ENCODE results near the gene CBARP.
"Not testable (repeated sequence)": the region's sequence is repeated elsewhere in the genome, so short reads cannot be mapped to it uniquely, and the experiment has no call there.

CBARP gene

DNA sequence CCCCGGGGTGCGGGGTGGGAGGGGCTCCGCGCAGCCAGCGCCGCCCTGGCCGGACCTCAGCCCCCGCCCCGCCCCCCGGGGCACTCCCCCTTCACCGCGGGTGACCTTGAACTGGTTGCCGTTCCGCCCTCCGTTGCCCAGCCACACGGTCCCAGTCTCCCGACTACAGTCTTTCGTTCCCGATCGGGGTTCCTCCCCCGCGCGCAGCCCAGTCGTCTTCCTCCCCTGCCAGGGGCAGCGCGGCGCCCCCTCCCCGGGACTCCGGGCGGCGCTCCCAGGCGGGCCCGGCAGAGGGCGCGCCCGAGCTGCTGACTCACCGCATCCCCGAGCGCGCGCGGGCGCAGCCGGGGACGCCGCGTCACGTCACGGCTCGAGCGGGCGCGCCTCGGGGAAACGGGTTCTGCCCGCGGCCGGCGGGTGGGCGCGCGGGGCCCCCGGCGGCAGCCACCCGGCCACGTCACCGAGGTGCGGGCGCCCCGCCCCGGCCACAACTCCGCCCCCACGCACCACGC lies 11.0 kb upstream of the CBARP start:
- H3K4me3 ChIP-seq, result peak overlapping the region; percentile 92 to 100 (median 99)
- peak overlapping the region; percentile 26 to 96 (median 86); a peak in 21 of 22 replicates for H3K4me2 ChIP-seq
- peaks cover 42 to 51% (median 47%) of the 10 kb centered on the region in 10 experiments for H3K4me1 ChIP-seq
- peak overlapping the region; percentile 92 to 97 (median 95) for H3K27ac ChIP-seq
- TF ChIP-seq Cebpa-rat (IDR thresholded peaks at IDR 0.05), result no peak
- H3K36me3 ChIP-seq, result peaks cover 25 to 37% (median 30%) of the 10 kb centered on the region in 11 experiments
- H3K9ac ChIP-seq, result peak overlapping the region; percentile 92 to 99 (median 98)
- peaks cover 0 to 5% (median 0%) of the 10 kb centered on the region in 11 experiments; a peak in 6 of 22 replicates for H3K9me3 ChIP-seq (replicated peaks in 1 of 11)
- no peaks in the 10 kb centered on the region for H3K27me3 ChIP-seq
- H4K20me1 ChIP-seq, result peaks cover 30 to 67% (median 55%) of the 10 kb centered on the region in 11 experiments

DNA sequence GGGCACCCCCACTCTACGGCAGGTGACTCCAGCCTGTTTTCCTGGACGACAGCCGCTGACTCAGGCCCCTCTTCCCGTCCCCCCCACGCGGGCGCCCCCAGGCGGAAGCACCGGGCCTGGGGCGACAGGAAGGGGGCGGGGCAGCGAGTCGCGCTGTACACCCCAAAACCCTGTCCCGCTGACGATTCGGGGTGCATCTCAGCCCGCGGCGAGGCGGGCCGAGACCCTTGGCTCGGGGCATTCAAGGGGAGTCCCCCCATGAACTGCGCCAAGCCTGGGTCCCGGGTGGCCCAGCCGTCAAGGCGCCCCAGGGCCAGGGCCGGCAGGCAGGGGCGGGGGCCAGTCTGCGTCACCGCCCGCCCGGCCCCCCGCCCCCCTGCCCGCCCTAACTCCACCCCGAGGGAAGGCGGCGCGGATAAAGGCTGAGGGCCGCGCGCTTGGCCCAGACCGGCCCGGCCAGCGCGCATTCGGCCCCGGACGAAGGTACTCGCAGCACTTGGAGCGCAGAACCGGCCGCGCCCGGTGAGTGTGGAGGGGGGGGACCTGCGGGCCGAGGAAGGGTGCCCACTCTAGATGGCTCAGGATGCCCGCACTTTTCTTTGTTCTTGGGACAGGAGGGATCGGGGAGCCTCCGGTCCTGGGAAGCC lies 10.5 kb upstream of the CBARP start, which contains the start of gene MIDN:
Gene MIDN (plus strand): TSS at position 445 of the 647 bp plus-strand sequence. CDS start 1,714 bp downstream, outside the sequence.
- H3K4me1 ChIP-seq, result peaks cover 42 to 51% (median 47%) of the 10 kb centered on the region in 10 experiments

DNA sequence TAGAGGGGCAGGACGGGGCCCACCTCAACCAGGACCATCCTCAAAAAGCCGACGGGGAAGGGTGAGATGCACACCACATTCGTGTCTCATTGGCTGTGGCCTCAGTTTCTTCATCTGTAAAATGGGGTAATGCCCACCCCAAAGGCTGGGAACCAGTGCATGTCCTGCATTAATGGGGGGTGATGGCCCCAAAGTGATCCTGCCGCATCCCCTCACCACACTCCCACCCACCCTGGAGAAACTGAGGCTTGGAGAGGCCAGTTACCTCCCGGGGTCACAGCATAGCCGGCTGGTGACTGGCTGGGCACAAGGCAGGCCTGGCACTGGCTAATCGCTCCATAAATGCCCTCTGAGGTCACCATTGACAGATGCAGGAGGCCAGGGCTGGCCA lies 9.9 kb upstream of the CBARP start:
- peak overlapping the region; percentile 92 to 99 (median 98) for H3K9ac ChIP-seq

More for the DNA sequence above, 10.5 kb upstream of the CBARP start, which contains the start of gene MIDN:
- H3K4me2 ChIP-seq, result peak within 1 kb of the TSS; percentile 78 to 96 (median 87)
- peak within 1 kb of the TSS; percentile 92 to 99 (median 98) for H3K9ac ChIP-seq
- peaks cover 33 to 67% (median 54%) of the 10 kb centered on the region in 11 experiments for H4K20me1 ChIP-seq
- peaks cover 20 to 37% (median 28%) of the 10 kb centered on the region in 11 experiments; a peak in 21 of 22 replicates for H3K36me3 ChIP-seq
- H3K9me3 ChIP-seq (replicated peaks in 1 of 11), result peaks cover 0 to 5% (median 0%) of the 10 kb centered on the region in 11 experiments; a peak in 6 of 22 replicates
- H3K27ac ChIP-seq, result peak within 1 kb of the TSS; percentile 92 to 97 (median 95)
- H3K4me3 ChIP-seq, result peak within 1 kb of the TSS; percentile 92 to 100 (median 99)
- no peaks in the 10 kb centered on the region for H3K27me3 ChIP-seq
- no peak for TF ChIP-seq Cebpa-rat (IDR thresholded peaks at IDR 0.05)

DNA sequence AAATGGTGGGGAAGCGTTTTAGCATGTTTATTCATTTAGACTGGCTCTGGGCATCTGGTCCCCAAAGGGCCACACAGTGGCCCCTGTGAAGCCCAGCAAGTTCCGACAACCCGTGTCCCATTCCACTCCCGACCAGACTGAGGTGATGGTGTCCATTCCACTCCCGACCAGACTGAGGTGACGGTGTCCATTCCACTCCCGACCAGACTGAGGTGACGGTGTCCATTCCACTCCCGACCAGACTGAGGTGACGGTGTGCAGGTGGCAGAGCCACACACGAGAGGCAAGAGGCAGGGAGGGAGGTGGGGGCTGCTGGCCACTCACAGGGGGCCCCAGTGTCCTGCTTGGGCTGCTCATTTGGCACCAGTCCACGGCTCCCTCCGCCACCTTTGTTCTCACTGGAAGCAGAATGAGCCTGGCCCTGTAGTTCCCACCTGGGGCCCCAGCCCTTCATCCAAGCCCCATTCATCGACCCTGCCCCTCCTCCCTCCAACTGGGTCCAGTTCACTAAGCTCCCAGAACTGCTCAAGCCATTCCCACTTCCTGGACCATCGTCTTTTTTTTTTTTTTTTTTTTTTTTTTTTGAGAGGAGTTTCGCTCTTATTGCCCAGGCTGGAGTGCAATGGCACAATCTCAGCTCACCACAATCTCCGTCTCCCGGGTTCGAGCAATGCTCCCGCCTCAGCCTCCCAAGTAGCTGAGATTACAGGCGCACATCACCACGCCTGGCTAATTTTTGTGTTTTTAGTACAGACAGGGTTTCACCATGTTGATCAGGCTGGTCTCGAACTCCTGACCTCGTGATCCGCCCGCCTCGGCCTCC lies 8.7 kb upstream of the CBARP start:
- H3K9me3 ChIP-seq (replicated peaks in 1 of 11); H3K4me3 ChIP-seq; H3K27me3 ChIP-seq: not testable (repeated sequence)
- peaks cover 55 to 62% (median 59%) of the 10 kb centered on the region in 10 experiments for H3K4me1 ChIP-seq
- H3K9ac ChIP-seq, result peak overlapping the region in 10 of 11 experiments; percentile 30 to 64 (median 54); a peak in 14 of 22 replicates
- H3K36me3 ChIP-seq, result peaks cover 11 to 35% (median 24%) of the 10 kb centered on the region in 11 experiments; a peak in 21 of 22 replicates
- H3K4me2 ChIP-seq, result peak overlapping the region; percentile 79 to 100 (median 99)
- peaks cover 33 to 66% (median 57%) of the 10 kb centered on the region in 11 experiments for H4K20me1 ChIP-seq
- H3K27ac ChIP-seq, result peak overlapping the region in 9 of 11 experiments; percentile 27 to 56 (median 40); a peak in 12 of 22 replicates

More for the DNA sequence above, 9.9 kb upstream of the CBARP start:
- peaks cover 20 to 40% (median 29%) of the 10 kb centered on the region in 11 experiments; a peak in 21 of 22 replicates for H3K36me3 ChIP-seq
- H3K4me2 ChIP-seq, result peak overlapping the region; percentile 78 to 96 (median 87)
- H3K9me3 ChIP-seq (replicated peaks in 1 of 11), result peaks cover 0 to 5% (median 0%) of the 10 kb centered on the region in 11 experiments; a peak in 6 of 22 replicates
- peaks cover 47 to 56% (median 52%) of the 10 kb centered on the region in 10 experiments for H3K4me1 ChIP-seq
- no peaks in the 10 kb centered on the region for H3K27me3 ChIP-seq
- peak overlapping the region; percentile 92 to 100 (median 99) for H3K4me3 ChIP-seq
- peaks cover 37 to 70% (median 58%) of the 10 kb centered on the region in 11 experiments for H4K20me1 ChIP-seq
- TF ChIP-seq Cebpa-rat (IDR thresholded peaks at IDR 0.05), result no peak
- peak overlapping the region; percentile 92 to 97 (median 95) for H3K27ac ChIP-seq

DNA sequence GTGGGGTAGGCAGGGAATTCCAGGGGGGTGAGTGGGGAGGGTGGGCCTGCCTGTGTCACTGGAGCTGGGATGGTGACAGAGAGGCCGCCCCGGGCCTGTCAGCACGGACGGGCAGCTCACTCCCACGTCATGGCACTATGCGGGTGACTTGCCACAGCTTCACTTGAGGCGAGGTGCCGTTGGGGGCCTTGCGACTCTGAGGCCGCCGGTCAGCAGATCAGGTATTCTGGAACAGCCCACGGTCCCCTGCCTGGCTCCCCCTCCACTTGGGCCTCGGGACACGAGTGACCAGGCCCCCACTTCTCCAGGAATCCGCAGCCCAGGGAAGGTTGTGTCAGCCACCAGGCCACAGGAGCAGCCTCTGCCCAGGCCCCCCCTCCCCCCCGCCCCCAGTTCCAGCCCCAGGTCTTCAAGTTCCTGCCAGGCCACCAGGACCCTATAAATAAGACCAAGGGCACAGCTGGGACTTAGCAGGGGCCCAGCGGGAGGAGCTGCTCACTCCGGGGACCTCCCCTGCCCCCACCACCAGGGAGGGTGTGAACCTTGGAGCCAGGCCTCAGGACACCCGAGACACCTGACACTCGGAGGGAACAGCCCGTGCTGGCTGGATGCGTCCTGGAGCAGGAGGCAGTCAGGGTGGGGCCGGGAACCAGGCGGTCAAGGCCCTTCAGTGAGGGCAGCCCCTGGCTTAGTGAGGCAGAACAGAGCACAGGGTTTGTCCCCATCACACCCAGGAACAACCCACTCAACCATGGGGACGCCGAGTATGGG lies 7.9 kb upstream of the CBARP start:
- peaks cover 0 to 5% (median 0%) of the 10 kb centered on the region in 11 experiments; a peak in 6 of 22 replicates for H3K9me3 ChIP-seq (replicated peaks in 1 of 11)
- peaks cover 63 to 69% (median 67%) of the 10 kb centered on the region in 10 experiments for H3K4me1 ChIP-seq
- peaks cover 9 to 27% (median 16%) of the 10 kb centered on the region in 11 experiments; a peak in 21 of 22 replicates for H3K36me3 ChIP-seq
- peak overlapping the region; percentile 43 to 95 (median 90); a peak in 17 of 22 replicates for H3K9ac ChIP-seq
- peak overlapping the region in 10 of 11 experiments; percentile 40 to 72 (median 52); a peak in 15 of 22 replicates for H3K27ac ChIP-seq
- peaks cover 25 to 58% (median 49%) of the 10 kb centered on the region in 11 experiments for H4K20me1 ChIP-seq
- peak overlapping the region in 7 of 10 experiments; percentile 44 to 96 (median 79); a peak in 5 of 20 replicates for H3K4me3 ChIP-seq
- no peak for TF ChIP-seq Cebpa-rat (IDR thresholded peaks at IDR 0.05)
- H3K27me3 ChIP-seq, result no peaks in the 10 kb centered on the region
- peak overlapping the region; percentile 94 to 100 (median 100) for H3K4me2 ChIP-seq

DNA sequence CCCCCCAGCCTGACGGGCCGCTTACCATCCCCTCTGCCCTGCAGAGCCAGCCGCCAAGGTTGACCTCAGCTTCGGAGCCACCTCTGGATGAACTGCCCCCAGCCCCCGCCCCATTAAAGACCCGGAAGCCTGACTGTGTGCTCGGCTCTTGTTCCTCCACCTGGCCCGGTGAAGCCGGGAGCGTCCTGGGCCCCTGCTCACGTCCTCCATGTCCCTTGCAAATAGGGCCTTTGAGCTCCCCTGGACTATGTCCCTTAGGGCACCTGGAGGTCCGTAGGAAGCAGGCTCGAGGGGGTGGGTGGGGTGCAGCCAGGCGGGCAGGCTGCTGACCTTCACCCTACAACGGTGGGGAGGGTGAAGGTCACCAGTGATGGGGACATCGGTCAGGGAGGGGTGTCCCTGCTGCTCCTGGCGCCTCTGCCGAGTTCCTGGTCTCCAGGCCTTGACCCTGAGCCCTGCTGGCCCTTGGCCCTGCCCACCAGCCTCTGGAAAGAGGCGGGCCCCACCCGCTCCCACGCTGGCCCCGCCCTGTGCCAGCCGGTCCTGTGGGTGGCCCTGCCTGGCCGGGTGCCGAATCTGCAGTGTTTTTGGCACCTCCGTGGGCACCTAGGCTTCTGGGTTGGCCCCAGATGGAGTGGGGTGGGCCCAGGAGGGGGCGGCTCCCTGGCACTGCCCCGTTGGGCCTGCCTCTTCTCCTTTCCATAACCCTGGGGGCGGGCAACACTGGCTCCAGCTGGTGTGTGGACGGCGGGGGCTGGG lies 7.1 kb upstream of the CBARP start:
- H3K27ac ChIP-seq, result peak overlapping the region; percentile 40 to 72 (median 58); a peak in 18 of 22 replicates
- H3K4me2 ChIP-seq, result peak overlapping the region; percentile 94 to 100 (median 100)
- H3K9ac ChIP-seq, result peak overlapping the region; percentile 43 to 95 (median 90)
- TF ChIP-seq Cebpa-rat (IDR thresholded peaks at IDR 0.05), result no peak
- H3K9me3 ChIP-seq (replicated peaks in 1 of 11), result no peaks in the 10 kb centered on the region; a peak in 3 of 22 replicates
- peaks cover 67 to 74% (median 70%) of the 10 kb centered on the region in 10 experiments for H3K4me1 ChIP-seq
- peaks cover 17 to 50% (median 41%) of the 10 kb centered on the region in 11 experiments for H4K20me1 ChIP-seq
- peaks cover 0 to 3% (median 2%) of the 10 kb centered on the region in 11 experiments; a peak in 12 of 22 replicates for H3K27me3 ChIP-seq
- H3K4me3 ChIP-seq, result peak overlapping the region; percentile 44 to 96 (median 56)
- H3K36me3 ChIP-seq, result peaks cover under 1 to 19% (median 8%) of the 10 kb centered on the region in 11 experiments; a peak in 21 of 22 replicates
